GM18909 (cell line): Measurements from ENCODE around the gene CDH1.
"Not testable (repeated sequence)": the region's sequence is repeated elsewhere in the genome, so short reads cannot be mapped to it uniquely, and the experiment has no call there.

Experiments
- ATAC-seq: cut with Tn5 transposase; IDR thresholded peaks from one replicate; pipeline ENCODE4 v1.9.1; 2021; ENCODE audit warnings: mild to moderate bottlenecking; ENCODE audit not compliant: unreplicated experiment, poor library complexity

Gene CDH1

GRCh38 chr16:68786685-68787418 lies 49.8 kb downstream of the CDH1 start:
- no peak for ATAC-seq

GRCh38 chr16:68787419-68787807 lies 50.3 kb downstream of the CDH1 start:
- ATAC-seq = not testable (repeated sequence)

- ATAC-seq = no peak
These were observed 53.2 kb downstream of the CDH1 start for GRCh38 chr16:68790130-68790761.

- no peak for ATAC-seq
These were observed 53.9 kb downstream of the CDH1 start for GRCh38 chr16:68790944-68791343.

- no peak for ATAC-seq
These were observed 55.6 kb downstream of the CDH1 start for GRCh38 chr16:68792465-68793324.

- ATAC-seq = no peak
These were observed 56.3 kb downstream of the CDH1 start for GRCh38 chr16:68793401-68793857.

GRCh38 chr16:68798398-68798797 lies 61.3 kb downstream of the CDH1 start:
- ATAC-seq = no peak

- peak; percentile 71 for ATAC-seq
These were observed 63.3 kb downstream of the CDH1 start for GRCh38 chr16:68800257-68800875.

GRCh38 chr16:68802190-68802589 lies 65.1 kb downstream of the CDH1 start:
- no peak for ATAC-seq

- ATAC-seq = no peak
These were observed 69.3 kb downstream of the CDH1 start for GRCh38 chr16:68806422-68806821.

GRCh38 chr16:68806981-68807380 lies 69.9 kb downstream of the CDH1 start:
- ATAC-seq = no peak

GRCh38 chr16:68814516-68814915 lies 77.4 kb downstream of the CDH1 start:
- ATAC-seq = no peak

GRCh38 chr16:68823401-68824135 lies 86.5 kb downstream of the CDH1 start:
- ATAC-seq = no peak

- no peak for ATAC-seq
These were observed 88.3 kb downstream of the CDH1 start for GRCh38 chr16:68825427-68825826.

GRCh38 chr16:68826652-68827051 lies 89.6 kb downstream of the CDH1 start:
- ATAC-seq = no peak

- no peak for ATAC-seq
These were observed 96.2 kb downstream of the CDH1 start for GRCh38 chr16:68833251-68833650.

GRCh38 chr16:68834550-68834949 lies 97.5 kb downstream of the CDH1 start:
- no peak for ATAC-seq

- no peak for ATAC-seq
These were observed 98.9 kb downstream of the CDH1 start for GRCh38 chr16:68835970-68836369.

- ATAC-seq = no peak
These were observed 102.7 kb downstream of the CDH1 start for GRCh38 chr16:68839831-68840230.

- not testable (repeated sequence) for ATAC-seq
These were observed 105.9 kb downstream of the CDH1 start for GRCh38 chr16:68842964-68843481.
